GM12874 (cell line): Measurements from ENCODE around the gene NEK10.

Experiments used
- TF ChIP-seq, protein P1 (sequence below): IDR thresholded peaks from 2 replicates; pipeline ENCODE4 v1.5.1; 2011; ENCODE audit warnings: low read depth, mild to moderate bottlenecking, control low read depth, low read length, moderate library complexity; ENCODE audit not compliant: insufficient read depth

NEK10 gene

DNA sequence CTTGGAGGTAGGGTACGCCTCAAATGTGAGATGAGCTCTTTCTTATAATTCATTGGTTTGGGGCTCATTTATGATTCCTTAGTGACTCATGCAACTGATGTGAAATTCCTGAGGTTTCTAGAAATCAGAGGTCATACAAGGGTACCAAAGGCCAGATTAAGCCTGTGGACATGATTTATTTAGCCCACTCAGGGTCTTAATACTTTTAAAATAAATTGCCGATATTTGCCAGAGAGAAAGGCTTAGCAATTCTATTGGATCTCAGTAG, 289.0 kb downstream of the NEK10 start:
- TF ChIP-seq, protein P1, sequence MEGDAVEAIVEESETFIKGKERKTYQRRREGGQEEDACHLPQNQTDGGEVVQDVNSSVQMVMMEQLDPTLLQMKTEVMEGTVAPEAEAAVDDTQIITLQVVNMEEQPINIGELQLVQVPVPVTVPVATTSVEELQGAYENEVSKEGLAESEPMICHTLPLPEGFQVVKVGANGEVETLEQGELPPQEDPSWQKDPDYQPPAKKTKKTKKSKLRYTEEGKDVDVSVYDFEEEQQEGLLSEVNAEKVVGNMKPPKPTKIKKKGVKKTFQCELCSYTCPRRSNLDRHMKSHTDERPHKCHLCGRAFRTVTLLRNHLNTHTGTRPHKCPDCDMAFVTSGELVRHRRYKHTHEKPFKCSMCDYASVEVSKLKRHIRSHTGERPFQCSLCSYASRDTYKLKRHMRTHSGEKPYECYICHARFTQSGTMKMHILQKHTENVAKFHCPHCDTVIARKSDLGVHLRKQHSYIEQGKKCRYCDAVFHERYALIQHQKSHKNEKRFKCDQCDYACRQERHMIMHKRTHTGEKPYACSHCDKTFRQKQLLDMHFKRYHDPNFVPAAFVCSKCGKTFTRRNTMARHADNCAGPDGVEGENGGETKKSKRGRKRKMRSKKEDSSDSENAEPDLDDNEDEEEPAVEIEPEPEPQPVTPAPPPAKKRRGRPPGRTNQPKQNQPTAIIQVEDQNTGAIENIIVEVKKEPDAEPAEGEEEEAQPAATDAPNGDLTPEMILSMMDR = no peak

DNA sequence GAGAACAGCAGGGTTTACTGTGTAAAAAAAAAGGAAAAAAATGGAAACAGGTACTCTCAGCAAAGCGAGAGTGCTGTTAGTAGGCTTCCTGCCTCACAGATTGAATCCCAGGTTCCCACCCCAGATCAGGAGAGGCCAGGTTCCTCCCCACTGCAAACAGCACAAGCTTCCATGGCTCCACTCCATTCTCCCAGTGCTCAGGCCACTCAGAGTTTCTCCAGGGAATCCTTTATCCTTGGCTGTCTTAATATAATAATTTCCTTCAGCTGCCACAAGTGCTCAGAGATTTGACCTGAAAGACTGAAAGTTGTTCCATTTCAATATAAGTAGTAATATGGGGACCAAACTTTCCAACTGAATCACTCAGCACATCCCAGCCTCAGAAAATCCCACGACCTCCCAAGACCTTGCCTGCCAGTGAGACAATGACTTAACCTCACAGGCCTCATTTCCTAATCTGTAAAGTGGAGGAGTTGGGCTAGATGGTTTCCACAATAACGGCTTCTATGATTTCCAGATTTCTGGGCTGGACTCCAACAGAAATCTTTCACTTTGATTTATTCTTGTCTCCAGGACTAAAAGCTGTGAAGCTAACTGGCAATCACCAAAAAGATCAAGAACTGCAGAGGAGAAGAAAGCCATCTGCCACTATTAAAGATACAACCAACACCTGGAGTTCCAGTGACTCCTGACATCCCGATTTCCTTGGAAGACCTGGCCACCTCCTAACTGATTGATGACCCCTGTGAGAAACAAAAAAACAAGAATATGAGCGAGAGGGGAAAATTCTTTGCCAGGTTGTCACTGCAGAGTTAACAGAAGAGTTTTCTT, 289.5 kb downstream of the NEK10 start:
- TF ChIP-seq, protein P1 = no peak

DNA sequence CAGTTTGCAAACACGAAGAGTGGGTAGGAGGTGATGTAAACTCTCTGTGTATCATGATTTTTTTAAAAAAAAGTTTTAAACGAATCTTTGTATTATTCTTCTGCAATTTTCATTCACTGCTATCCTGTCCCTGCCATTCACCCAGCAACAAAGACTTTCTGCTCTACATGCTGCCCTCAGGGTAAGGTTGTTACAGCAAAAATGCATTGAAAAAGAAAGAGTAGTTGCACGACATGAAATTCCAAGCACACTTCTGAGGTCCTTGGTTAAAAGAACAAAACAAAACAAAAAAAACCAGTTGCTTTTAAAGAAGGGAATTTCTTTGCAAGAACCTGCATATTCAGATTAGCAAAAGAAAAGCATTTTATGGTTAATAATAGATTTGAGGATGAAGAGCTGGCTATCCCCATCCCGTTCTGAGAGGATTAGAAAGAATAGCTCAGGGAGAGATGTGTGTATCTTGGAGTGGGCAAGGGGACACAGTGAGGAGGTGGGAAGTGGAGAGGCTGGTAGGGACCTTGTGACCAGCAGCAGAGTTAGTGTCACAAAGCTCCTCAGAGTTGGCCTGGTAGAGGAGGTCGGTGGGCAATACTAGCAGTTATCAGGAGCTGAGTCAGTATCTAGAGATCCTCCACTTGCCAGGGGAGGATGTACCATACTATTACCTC, 290.8 kb downstream of the NEK10 start:
- TF ChIP-seq, protein P1 = no peak

DNA sequence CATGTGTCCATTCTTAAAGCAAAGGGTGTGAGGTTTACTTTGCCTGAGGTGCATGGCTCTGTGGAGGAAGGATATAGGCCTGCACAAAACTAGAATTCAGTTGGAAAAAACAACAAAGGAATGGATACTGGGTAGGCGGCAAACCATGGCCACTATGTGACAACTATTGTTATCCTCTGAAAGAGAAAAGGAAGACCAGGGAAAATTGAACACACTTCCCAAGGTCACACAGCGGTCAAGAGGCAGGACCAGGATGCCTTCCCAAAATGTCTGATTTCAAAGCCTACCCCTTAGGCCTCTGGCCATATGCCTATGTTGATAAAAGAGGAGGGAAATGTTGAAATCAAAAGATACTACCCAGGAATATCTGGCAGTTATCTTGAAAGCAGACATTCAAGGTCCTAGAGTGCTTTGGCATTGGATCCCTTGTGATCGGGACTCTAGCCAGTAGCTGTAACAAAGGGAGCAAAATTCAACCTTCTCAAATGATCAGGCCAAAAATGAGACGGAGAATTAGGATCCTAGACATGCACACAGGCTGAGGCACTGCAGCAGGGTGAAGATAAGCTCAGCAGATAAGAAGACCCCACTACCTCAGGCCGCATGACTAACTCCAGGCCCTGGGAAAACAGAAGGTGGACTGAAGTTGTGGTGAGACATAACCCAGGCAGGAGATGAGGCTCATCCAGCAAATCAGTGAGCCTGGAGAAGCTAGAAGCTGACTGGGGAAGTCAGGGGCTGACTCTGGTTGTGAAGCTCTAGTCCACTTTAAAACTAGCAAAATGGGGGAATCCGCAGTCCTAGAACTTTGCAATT, 292.2 kb downstream of the NEK10 start:
- TF ChIP-seq, protein P1 = no peak

DNA sequence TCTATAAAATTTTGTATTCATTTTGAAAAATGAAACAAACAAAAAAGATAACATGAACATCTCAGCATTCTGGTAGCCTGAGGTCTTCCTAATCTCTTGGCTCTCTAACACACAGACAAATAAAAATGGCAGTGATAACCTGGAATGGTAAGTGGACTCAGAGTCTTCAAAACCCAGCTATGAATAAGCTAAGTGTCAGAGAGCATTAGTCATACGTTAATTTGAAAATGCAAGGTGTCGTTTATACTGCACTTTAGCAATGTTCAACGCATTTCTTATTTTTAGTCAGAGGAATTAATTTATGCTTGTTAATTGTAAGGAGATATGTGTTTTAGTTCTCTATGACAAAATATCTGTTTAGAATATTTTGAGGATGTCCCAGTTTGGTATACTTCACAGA, 294.3 kb downstream of the NEK10 start:
- TF ChIP-seq, protein P1 = no peak

DNA sequence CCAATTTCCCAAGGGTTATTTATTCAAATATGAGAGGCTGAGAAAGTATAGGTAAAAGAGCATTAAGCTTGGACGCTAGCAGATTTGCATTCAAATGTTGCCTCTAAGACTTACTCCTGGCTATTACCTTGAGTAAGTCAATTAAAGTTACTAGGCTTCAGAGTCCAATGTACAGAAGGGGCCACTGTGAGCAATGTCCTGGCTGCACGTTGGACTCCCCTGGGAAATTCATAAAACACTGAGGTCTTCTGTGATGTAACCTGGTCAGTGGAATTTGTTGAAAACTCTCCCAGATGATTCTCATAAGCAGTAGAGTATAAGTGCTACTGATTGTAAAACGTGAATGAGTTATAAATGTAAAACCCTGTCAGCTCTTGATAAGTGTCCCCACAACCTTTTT, 295.3 kb downstream of the NEK10 start:
- TF ChIP-seq, protein P1 = no peak
